ENCODE results near the gene URGCP. TPM values are rescaled to one million over a fixed set of nuclear protein-coding genes. Genes with fewer than 3 reads are reported as not detected.

Gene URGCP
- polyA plus RNA-seq, 1 of the 3 experiments (the other 2 are of a cell fraction): 22.9 TPM

DNA sequence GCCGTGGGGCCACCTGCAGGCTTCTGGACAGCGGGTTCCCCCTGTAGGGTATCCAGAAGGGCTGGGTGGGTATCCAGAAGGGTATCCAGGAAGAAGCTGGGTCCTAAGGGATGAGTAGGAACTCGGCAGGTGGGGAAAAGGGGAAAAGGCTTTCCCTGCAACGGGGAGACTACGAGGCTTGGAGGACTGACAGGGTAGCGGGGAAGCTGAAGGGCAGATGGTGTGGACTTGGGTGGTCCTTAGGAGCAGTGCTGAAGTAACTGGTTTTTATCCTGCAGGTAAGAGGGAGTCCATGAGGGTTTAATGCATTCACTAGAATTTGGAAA, 20.4 kb upstream of the URGCP start:
- Histone ChIP-seq H3K9me3 (no peaks in the 10 kb centered on the region), H3K4me3 (ENCODE audit: low read depth in 2 of 2, low read length in 1 of 2) (peak overlapping the region; percentile 58 to 75), H3K79me2 (ENCODE audit: insufficient read depth) (no peaks in the 10 kb centered on the region), H2AFZ (ENCODE audit: low read depth) (peak overlapping the region; percentile 99), H3F3A (replicated peaks; ENCODE audit: insufficient read depth) (peaks cover 15% of the 10 kb centered on the region), H3K27me3 (ENCODE audit: insufficient read depth) (no peaks in the 10 kb centered on the region), H3K4me2 (peak overlapping the region; percentile 95), H4K20me1 (ENCODE audit: insufficient read depth) (no peaks in the 10 kb centered on the region), H3K9me2 (no peaks in the 10 kb centered on the region), H3K27ac (ENCODE audit: low read depth in 2 of 2, low read length in 1 of 2) (peak overlapping the region; percentile 60 to 93), H3K9ac (peak overlapping the region; percentile 57; the same call in 1 of the 2 replicates), H3K36me3 (replicated peaks in 1 of 2; ENCODE audit: control insufficient read depth in 1 of 2, insufficient read depth in 2 of 2, low read length in 1 of 2) (no peaks in the 10 kb centered on the region), H3K4me1 (ENCODE audit: control insufficient read depth in 1 of 2, insufficient read depth in 2 of 2, low read depth in 1 of 2, low read length in 1 of 2) (peaks cover 0 to 25% of the 10 kb centered on the region in 2 experiments; a peak in 1 of 4 replicates)
- TF ChIP-seq RAD21 (IDR thresholded peaks at IDR 0.05; ENCODE audit: low read length): peak; percentile 38
- 0 out of 2 replicates have a peak, but pooled peaks have one; percentile 16 for TF ChIP-seq TAF1 (IDR thresholded peaks at IDR 0.05; ENCODE audit: borderline replicate concordance, low read depth, low read length)
- TF ChIP-seq, protein P1, sequence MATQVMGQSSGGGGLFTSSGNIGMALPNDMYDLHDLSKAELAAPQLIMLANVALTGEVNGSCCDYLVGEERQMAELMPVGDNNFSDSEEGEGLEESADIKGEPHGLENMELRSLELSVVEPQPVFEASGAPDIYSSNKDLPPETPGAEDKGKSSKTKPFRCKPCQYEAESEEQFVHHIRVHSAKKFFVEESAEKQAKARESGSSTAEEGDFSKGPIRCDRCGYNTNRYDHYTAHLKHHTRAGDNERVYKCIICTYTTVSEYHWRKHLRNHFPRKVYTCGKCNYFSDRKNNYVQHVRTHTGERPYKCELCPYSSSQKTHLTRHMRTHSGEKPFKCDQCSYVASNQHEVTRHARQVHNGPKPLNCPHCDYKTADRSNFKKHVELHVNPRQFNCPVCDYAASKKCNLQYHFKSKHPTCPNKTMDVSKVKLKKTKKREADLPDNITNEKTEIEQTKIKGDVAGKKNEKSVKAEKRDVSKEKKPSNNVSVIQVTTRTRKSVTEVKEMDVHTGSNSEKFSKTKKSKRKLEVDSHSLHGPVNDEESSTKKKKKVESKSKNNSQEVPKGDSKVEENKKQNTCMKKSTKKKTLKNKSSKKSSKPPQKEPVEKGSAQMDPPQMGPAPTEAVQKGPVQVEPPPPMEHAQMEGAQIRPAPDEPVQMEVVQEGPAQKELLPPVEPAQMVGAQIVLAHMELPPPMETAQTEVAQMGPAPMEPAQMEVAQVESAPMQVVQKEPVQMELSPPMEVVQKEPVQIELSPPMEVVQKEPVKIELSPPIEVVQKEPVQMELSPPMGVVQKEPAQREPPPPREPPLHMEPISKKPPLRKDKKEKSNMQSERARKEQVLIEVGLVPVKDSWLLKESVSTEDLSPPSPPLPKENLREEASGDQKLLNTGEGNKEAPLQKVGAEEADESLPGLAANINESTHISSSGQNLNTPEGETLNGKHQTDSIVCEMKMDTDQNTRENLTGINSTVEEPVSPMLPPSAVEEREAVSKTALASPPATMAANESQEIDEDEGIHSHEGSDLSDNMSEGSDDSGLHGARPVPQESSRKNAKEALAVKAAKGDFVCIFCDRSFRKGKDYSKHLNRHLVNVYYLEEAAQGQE (IDR thresholded peaks at IDR 0.05; ENCODE audit: low read depth, low read length): no peak; the same call in 1 of the 2 replicates
- TF ChIP-seq GABPA (IDR thresholded peaks at IDR 0.05; ENCODE audit: low read depth): no peak
- CTCF ChIA-PET: interaction anchor here (1.0 to 1.4 kb wide), 4 partner anchors 23 to 344 kb away, joined by 3 to 4 read pairs (median 4); partner anchors contain the start of gene STK17A
- 11% methylated on average over 6 of the region's 6 CpGs for WGBS (ENCODE audit: low lambda C conversion rate)
- no peak for DNase-seq
- POLR2A ChIA-PET: interaction anchor here (0.6 to 1.7 kb wide), 13 partner anchors 8 to 995 kb away, joined by 3 to 10 read pairs (median 3); partner anchors contain the start of genes BLVRA and STK17A

DNA sequence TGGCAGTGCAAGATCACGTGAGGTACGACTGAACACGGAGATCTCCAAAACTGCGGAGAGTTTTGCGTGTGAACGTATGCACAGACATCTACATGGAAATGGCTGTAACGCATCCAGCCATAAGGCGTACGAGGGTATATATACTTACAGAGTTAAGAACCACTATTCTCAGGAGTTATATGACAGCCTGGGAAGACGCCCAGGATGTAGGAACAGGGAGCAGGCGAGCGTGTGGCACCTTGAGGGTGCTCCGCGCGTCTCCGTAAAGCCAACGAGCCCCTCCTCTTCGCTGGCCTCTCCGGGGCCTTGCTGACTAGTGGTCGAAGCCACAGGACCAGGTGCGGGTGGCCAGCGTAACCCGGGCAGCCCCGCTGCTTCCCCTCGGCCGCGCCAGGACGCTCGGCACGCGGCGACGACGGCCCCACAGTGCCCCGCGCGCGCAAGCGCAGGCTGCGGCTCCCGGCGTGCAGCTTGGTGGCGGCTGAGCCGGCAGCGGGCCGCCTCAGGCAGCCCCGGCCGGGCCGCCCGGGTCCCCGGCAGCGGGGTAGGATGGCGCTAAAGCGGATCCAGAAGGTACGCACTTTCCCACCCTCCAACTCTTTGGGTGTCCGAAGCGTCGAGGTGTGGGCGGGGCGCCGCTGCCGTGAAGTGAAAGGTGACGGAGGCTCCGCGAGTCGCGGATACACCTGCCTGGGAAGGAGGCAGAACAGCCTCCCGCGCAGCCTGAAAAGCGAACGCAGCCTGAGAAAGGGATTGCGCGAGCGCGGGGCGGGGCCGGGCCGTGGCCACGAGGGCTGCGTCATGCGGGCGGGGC, 19.8 kb upstream of the URGCP start, which contains the start of gene UBE2D4:
Gene UBE2D4, plus strand, starts transcription at position 453 of the 814 bp plus-strand sequence. Its CDS starts 97 bp downstream, at position 550.
- H3K27ac ChIP-seq (ENCODE audit: low read depth in 2 of 2, low read length in 1 of 2): peak within 1 kb of the TSS; percentile 60 to 93
- ChIA-PET POLR2A (interaction anchor here (0.6 to 1.7 kb wide), 13 partner anchors 9 to 995 kb away, joined by 3 to 10 read pairs (median 3); partner anchors contain the start of genes BLVRA and STK17A), CTCF (interaction anchor here (1.0 to 1.4 kb wide), 4 partner anchors 22 to 343 kb away, joined by 3 to 4 read pairs (median 4); partner anchors contain the start of gene STK17A)
- peaks cover 15% of the 10 kb centered on the region for H3F3A ChIP-seq (replicated peaks; ENCODE audit: insufficient read depth)
- H3K27me3 ChIP-seq (ENCODE audit: insufficient read depth): no peaks in the 10 kb centered on the region
- DNase-seq: peak; percentile 97
- no peaks in the 10 kb centered on the region for H3K36me3 ChIP-seq (replicated peaks in 1 of 2; ENCODE audit: control insufficient read depth in 1 of 2, insufficient read depth in 2 of 2, low read length in 1 of 2)
- H3K4me2 ChIP-seq: peak within 1 kb of the TSS; percentile 95
- WGBS (ENCODE audit: low lambda C conversion rate): 6% methylated on average over 40 of the region's 82 CpGs
- H3K9me3 ChIP-seq: no peaks in the 10 kb centered on the region
- peak within 1 kb of the TSS; percentile 57; the same call in 1 of the 2 replicates for H3K9ac ChIP-seq
- H4K20me1 ChIP-seq (ENCODE audit: insufficient read depth): no peaks in the 10 kb centered on the region
- peak within 1 kb of the TSS; percentile 99 for H2AFZ ChIP-seq (ENCODE audit: low read depth)
- peak within 1 kb of the TSS; percentile 58 to 75 for H3K4me3 ChIP-seq (ENCODE audit: low read depth in 2 of 2, low read length in 1 of 2)
- H3K79me2 ChIP-seq (ENCODE audit: insufficient read depth): no peaks in the 10 kb centered on the region
- H3K9me2 ChIP-seq: no peaks in the 10 kb centered on the region
- H3K4me1 ChIP-seq (ENCODE audit: control insufficient read depth in 1 of 2, insufficient read depth in 2 of 2, low read depth in 1 of 2, low read length in 1 of 2): peaks cover 0 to 25% of the 10 kb centered on the region in 2 experiments; a peak in 1 of 4 replicates
- TF ChIP-seq POLR2AphosphoS5 (IDR thresholded peaks at IDR 0.05; ENCODE audit: low read depth, low read length): peak; percentile 82; the same call in 1 of the 2 replicates
- peak; percentile 77 for TF ChIP-seq MXI1 (IDR thresholded peaks at IDR 0.05; ENCODE audit: low read depth, low read length)
- no peak for TF ChIP-seq EP300 (IDR thresholded peaks at IDR 0.05; ENCODE audit: borderline replicate concordance in 1 of 2, low read depth in 1 of 2, low read length in 1 of 2)
- TF ChIP-seq, protein P2, sequence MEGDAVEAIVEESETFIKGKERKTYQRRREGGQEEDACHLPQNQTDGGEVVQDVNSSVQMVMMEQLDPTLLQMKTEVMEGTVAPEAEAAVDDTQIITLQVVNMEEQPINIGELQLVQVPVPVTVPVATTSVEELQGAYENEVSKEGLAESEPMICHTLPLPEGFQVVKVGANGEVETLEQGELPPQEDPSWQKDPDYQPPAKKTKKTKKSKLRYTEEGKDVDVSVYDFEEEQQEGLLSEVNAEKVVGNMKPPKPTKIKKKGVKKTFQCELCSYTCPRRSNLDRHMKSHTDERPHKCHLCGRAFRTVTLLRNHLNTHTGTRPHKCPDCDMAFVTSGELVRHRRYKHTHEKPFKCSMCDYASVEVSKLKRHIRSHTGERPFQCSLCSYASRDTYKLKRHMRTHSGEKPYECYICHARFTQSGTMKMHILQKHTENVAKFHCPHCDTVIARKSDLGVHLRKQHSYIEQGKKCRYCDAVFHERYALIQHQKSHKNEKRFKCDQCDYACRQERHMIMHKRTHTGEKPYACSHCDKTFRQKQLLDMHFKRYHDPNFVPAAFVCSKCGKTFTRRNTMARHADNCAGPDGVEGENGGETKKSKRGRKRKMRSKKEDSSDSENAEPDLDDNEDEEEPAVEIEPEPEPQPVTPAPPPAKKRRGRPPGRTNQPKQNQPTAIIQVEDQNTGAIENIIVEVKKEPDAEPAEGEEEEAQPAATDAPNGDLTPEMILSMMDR (IDR thresholded peaks at IDR 0.05): no peak
- TF ChIP-seq, protein P3, sequence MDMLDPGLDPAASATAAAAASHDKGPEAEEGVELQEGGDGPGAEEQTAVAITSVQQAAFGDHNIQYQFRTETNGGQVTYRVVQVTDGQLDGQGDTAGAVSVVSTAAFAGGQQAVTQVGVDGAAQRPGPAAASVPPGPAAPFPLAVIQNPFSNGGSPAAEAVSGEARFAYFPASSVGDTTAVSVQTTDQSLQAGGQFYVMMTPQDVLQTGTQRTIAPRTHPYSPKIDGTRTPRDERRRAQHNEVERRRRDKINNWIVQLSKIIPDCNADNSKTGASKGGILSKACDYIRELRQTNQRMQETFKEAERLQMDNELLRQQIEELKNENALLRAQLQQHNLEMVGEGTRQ (IDR thresholded peaks at IDR 0.05; ENCODE audit: borderline replicate concordance, low read depth, low read length): peak; percentile 57
- no peak for TF ChIP-seq YY1 (IDR thresholded peaks at IDR 0.05; ENCODE audit: low read depth)
- TF ChIP-seq EZH2phosphoT487 (IDR thresholded peaks at IDR 0.05; ENCODE audit: borderline replicate concordance, low read depth): no peak
- no peak for TF ChIP-seq GABPA (IDR thresholded peaks at IDR 0.05; ENCODE audit: low read depth)
- no peak for TF ChIP-seq ELF1 (IDR thresholded peaks at IDR 0.05)
- TF ChIP-seq FOXM1 (IDR thresholded peaks at IDR 0.05; ENCODE audit: low read depth): no peak
- TF ChIP-seq, protein P4, sequence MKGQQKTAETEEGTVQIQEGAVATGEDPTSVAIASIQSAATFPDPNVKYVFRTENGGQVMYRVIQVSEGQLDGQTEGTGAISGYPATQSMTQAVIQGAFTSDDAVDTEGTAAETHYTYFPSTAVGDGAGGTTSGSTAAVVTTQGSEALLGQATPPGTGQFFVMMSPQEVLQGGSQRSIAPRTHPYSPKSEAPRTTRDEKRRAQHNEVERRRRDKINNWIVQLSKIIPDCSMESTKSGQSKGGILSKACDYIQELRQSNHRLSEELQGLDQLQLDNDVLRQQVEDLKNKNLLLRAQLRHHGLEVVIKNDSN (IDR thresholded peaks at IDR 0.05; ENCODE audit: borderline replicate concordance, low read depth): peak; percentile 73
- no peak for TF ChIP-seq CHD2 (IDR thresholded peaks at IDR 0.05; ENCODE audit: low read length, partially characterized antibody)
- TF ChIP-seq, protein P5, sequence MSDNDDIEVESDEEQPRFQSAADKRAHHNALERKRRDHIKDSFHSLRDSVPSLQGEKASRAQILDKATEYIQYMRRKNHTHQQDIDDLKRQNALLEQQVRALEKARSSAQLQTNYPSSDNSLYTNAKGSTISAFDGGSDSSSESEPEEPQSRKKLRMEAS (IDR thresholded peaks at IDR 0.05; ENCODE audit: low read depth): peak; percentile 99
- peak; percentile 66 for TF ChIP-seq TAF1 (IDR thresholded peaks at IDR 0.05; ENCODE audit: borderline replicate concordance, low read depth, low read length)
- TF ChIP-seq NRF1 (IDR thresholded peaks at IDR 0.05; ENCODE audit: low read depth, low read length): peak; percentile 91

All from SK-N-SH (cell line).